NCI-H82 treated with DMSO at 0.1 percent for 48 hours (cell line): Measurements from ENCODE around the gene KLHL10.

ENCODE experiments used
- DNase-seq: peaks from one replicate; lab custom pipeline; 2025; ENCODE audit not compliant: unreplicated experiment; lab: John Stamatoyannopoulos, UW

Gene KLHL10

DNA sequence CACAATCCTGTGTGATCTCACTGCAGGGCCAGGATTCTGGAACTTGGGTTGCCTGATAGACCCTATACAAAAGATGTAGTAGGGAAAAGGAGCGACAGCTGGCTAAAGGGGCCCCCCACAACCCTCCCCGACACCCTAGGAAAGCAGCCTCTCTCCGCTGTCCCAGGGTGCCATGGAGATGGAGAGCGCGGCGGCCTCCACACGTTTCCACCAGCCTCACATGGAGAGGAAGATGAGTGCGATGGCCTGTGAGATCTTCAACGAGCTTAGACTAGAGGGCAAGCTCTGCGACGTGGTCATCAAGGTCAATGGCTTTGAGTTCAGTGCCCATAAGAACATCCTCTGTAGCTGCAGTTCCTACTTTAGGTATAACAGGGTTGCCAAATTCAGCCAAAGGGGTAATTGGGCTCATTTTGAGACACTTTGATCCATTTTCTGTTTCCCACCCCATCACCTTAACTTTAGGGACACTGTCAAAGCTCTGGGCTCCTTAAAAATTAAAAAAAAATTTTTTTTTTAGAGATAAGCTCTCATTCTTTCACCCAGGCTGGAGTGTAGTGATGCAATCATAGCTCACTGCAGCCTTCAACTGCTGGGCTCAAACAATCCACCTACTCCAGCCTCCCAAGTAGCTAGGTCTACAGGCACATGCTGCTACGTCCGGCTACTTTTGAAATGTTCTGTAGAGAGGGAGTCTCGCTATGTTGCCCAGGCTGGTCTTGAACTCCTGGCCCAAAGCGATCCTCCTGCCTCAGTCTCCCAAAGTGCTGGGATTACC is at the start of gene KLHL10:
TSS of gene KLHL10 (plus strand) at position 65 of the 778 bp plus-strand sequence. CDS start at position 173, 108 bp downstream.
- DNase-seq: no peak

DNA sequence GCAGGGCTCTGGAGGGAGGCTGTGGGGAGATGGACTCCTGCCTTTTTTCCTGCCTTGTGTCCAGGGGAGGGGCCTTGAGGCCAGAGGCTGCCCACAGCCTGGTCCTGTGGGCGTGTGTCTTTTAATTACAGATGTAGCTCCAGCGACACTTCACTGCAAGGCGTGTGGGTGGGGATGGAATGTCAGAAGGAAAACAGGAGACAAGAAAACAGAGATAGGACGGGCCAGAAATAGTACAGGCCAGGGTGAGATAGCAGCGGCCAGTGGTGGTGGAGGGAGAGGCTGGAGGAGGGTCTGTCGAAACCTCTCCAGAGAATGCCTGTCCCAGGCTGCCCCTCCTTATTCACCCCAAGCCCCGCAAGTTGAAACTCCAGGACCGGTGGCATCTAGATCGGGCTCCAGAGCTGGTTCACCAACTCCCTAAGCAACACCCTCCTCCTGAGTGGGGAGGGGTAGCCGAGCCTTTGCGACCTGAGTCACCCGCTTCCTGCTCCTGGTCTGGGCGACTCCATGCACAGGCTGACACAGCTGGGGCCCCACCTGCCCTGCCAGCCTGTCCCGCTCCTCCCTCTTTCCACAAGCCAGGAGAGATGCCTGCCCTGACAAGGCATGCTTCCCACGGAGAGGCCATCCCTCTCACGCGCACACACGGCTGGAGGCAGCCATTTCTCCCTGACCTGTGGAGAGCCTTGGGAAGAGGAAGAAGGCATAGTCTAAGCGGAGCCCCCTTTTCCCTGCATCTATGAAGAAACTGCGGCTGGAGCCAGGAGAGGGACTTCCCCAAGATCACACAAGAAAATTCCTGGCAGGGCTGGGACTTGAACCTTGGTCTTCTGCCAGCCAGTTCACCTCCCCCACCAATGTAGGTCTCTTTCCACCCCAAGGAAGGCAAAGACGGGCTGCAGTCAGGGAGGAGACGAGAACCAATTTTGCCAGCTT is 44.5 kb upstream of the KLHL10 start:
- DNase-seq: no peak

- DNase-seq: no peak
Observed at GRCh38 chr17:41793784-41794539, 43.7 kb upstream of the KLHL10 start.

GRCh38 chr17:41794540-41794975 is 43.1 kb upstream of the KLHL10 start:
- DNase-seq: no peak

- DNase-seq: no peak
Observed at GRCh38 chr17:41796121-41796895, 41.3 kb upstream of the KLHL10 start.

DNA sequence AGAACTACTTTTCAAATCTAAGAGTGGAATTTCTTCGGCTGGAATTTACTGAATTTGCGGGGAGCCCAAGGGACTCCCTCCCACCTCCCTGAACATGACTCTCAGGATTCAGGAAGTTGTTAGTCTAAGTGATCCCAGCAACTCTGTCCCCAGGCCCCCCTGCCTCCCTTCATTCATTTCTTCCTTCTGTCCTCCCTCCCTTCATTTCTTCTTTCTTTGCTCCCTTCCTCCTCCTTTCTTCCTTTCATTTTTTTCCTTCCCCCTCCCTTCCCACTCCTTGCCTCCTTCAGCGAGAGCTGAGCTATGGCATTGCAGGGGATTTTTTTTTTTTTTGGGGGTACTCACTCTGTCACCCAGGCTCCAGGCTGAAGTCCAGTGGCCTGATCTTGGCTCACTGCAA is 40.2 kb upstream of the KLHL10 start:
- no peak for DNase-seq

DNA sequence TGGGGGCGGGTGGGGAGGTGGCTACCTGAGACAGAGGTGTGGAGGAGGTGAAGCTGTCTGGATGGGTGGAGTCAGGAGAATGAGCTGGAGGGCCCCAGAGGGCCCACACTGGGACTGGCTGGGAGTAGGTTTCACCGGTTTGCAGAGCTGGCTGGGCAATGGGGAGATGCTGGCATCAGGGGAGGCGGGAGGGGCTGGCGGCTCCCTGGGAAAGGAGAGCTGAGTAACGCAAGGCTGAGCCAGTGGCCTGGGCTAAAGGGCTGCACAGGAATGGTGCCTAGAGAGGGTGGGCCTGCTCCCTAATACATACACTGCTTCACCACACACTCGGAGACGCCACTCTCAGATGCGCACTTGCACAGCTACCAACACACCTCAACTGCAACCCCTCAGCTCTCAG is 38.3 kb upstream of the KLHL10 start:
- DNase-seq: no peak

- no peak for DNase-seq
Observed at GRCh38 chr17:41800601-41801373, 36.8 kb upstream of the KLHL10 start.

- peak; percentile 45 for DNase-seq
Observed at GRCh38 chr17:41801374-41802271, 36.0 kb upstream of the KLHL10 start.

- DNase-seq: no peak
Observed at GRCh38 chr17:41803049-41804020, 34.3 kb upstream of the KLHL10 start.

DNA sequence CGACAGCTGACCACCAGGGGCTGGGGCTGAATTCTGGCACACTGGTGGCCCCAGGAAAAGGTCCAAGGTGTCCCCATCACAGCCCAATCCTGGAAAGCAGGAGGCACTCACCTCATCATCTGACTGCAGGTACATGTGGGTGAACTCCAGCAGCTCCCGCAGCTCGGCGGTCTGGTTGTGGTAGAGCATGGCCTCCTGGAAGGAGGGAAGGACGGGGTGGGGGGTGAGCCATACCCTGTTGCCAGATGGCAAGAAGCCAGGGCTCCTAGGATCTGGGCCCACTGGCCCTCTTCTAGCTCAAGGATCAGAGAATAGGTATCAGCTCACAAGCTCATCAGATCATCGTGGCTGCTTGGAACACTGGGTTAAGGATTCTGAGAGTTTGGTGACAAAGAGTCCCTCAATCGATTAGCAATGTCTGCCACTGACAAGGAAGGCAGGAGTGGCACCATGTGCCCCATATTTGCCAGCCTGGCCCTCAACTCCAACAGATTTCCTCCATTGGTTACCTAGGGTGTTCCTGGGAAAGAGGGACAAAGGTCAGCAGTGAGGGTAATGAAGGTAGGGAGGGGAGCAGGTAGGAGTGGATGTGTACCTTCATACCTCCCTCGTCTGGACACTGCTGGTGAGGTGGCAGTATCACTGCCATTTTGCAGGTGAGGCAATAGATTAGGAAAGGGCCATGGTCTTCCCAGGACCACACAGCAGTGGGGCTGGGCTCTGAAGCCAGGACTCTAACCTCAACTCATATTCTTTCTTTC is 30.8 kb upstream of the KLHL10 start:
- DNase-seq: no peak

- no peak for DNase-seq
Observed at GRCh38 chr17:41810659-41811548, 26.7 kb upstream of the KLHL10 start.

DNA sequence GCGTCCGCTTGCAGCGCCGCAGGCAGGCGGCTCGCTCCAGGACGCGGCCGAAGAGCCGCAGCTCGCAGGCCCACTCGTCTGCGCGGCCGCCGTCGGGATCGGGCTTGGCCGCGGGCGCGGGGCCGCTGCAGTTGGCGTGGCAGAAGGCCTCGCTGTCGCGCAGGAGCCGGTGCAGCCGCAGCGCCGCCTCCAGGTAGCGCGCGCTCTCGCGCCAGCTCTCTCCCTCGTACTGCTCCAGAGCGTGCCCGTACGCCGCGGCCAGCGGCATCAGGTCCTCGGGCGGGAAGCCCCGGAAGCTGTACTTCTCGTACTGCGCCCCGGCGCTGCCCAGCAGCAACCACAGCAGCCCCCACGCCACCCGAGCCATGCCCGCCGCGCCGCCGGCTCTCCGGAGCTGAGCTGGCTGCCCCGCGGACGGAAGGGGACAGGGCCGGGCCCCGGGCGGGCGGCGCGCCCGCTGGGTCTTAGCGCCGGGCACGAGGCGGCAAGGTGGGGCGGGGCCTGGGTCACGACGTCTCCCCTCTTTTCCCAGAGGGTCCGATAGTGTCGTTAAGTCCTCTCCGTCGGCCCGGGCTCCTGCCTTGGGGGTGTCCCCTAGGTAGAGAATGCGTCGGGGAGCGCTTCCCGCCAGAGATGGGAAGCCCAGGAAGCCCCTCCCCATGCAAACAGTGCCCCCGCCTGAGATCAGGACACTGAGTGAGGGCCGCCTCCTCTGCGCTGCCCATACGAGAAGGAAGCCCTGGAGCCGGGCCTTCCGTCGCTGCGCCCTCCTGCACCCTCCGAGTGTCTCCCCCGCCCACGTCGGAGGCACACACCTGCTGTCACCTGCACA is 25.9 kb upstream of the KLHL10 start, which contains the start of gene P3H4:
TSS of gene P3H4 (minus strand) at position 401 of the 832 bp plus-strand sequence. CDS start at position 367, 34 bp downstream.
- DNase-seq: peak; percentile 45

DNA sequence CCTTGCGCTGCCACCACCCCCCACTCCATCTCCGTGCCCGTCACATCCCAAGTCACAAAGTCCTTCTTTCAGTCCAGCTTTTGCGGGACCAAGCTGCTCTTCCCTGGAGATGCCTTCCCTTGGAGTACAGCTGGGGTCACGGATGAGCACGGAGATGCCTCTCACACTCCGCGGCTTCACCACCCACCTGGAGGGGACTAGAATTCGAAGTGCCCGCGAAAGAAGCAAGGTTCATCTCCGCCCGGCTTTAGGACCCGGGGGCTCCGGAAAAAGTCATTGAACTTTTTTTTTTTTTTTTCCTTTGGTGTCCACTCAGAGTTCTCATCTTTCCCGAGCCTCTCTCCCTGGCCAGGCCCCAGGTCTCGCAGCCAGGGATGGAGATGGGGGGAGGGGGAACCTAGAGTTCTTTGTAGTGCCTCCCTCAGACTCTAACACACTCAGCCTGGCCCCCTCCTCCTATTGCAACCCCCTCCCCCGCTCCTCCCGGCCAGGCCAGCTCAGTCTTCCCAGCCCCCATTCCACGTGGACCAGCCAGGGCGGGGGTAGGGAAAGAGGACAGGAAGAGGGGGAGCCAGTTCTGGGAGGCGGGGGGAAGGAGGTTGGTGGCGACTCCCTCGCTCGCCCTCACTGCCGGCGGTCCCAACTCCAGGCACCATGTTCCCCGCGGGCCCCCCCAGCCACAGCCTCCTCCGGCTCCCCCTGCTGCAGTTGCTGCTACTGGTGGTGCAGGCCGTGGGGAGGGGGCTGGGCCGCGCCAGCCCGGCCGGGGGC is 25.1 kb upstream of the KLHL10 start, which contains the start of gene FKBP10:
TSS of gene FKBP10 (plus strand) at position 624 of the 771 bp plus-strand sequence. CDS start at position 655, 31 bp downstream.
- DNase-seq: peak; percentile 71
